Stromal cell of bone marrow (primary cell): Measurements from ENCODE around the gene ZNF112.

ENCODE experiments used
- DNase-seq: peaks from one replicate; pipeline ENCODE4 v3.0.0-alpha.2; 2012; ENCODE audit warnings: low read depth

ZNF112 gene

GRCh38 chr19:44282846-44283245, 73.6 kb downstream of the ZNF112 start:
- no peak for DNase-seq

DNA sequence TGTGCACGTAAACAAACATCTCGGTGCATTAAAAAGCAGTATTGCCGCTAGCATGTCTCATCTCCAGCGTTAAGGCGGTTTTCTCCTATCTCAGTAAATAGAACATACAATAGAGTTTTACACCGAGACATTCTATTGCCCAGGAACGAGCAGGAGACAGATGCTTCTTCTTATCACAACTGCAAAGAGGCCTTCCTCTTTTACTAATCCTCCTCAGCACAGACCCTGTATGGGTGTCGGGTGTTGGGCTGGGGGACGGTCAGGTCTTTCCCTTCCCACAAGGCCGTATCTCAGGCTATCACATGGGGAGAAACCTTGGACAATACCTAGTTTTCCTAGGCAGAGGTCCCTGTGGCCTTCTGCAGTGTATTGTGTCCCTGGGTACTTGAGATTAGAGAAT, 75.6 kb downstream of the ZNF112 start:
- no peak for DNase-seq

GRCh38 chr19:44278181-44278690, 78.2 kb downstream of the ZNF112 start:
- no peak for DNase-seq

DNA sequence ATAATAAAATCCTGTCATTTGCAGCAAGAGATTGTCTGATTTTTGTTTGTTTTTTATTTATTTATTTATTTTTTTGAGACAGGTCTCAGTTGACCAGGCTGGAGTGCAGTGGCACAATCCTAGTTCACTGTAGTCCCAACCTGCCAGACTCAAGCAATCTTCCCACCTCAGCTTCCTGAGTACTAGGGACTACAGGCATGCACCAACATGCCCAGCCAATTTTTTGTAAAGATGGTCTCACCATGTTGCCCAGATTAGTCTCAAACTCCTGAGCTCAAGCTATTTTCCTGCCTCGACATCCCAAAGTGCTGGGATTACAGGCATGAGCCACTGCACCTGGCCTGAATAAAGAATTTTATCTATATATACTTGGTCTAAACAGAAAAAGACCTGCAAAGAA, 79.1 kb downstream of the ZNF112 start:
- DNase-seq = no peak
